Activated T-cell treated with anti-CD3 and anti-CD28 coated beads for 4 hours (primary cell): ENCODE data around the gene SMIM12.
A peak's percentile ranks its signal among the peaks of the same experiment; 100 is the strongest.

Source experiments
- DNase-seq: peaks from one replicate; pipeline ENCODE4 v3.0.0-alpha.2; 2020

The SMIM12 gene

GRCh38 chr1:34859446-34860200, at the start of gene SMIM12:
TSS of gene SMIM12 (minus strand) at chr1:34859749. CDS start at chr1:34855977, 3,772 bp downstream.
- DNase-seq: peak; percentile 85

DNA sequence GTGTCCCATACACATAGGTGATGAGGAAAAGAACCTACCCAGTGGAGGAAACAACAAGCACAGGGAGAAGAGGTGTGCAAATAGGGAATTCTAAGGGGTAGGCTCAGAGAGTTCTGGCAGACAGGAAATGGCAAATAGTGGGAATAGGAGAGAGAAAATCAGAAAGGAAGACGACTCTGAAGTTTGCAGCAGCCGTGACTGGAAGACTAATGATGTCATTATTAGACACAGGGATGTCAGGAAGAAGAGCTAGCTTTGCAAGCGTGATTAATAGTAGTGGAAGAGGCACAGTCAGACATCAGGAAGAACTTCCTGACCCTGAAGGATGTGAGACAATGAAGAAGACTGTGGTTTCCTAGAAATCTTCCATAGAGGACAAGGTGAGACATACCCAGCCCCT, 48.8 kb upstream of the SMIM12 start:
- DNase-seq: no peak

- no peak for DNase-seq
Measured at GRCh38 chr1:34907487-34908090, 48.0 kb upstream of the SMIM12 start.

GRCh38 chr1:34906756-34907155, 47.2 kb upstream of the SMIM12 start:
- DNase-seq: no peak

DNA sequence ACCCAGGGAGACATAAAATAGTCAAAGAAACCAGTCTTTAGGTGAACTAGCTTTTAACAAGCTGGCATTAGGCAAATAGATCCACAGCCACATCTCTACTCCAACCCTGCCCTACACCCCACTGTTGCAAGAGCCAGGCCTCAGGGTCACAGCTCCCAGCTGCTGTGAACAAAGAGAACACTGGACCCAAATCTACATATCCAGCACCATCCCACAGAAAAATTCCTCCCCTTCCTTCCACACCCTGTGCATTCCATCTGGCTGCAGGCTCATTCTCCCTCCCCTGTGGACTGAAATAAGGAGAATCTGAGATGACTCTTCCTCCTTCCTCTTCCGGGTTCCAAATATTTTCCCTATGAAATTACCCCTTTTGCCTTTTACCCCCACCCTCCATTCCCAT, 46.7 kb upstream of the SMIM12 start:
- no peak for DNase-seq

GRCh38 chr1:34905098-34905459, 45.5 kb upstream of the SMIM12 start:
- DNase-seq: no peak

DNA sequence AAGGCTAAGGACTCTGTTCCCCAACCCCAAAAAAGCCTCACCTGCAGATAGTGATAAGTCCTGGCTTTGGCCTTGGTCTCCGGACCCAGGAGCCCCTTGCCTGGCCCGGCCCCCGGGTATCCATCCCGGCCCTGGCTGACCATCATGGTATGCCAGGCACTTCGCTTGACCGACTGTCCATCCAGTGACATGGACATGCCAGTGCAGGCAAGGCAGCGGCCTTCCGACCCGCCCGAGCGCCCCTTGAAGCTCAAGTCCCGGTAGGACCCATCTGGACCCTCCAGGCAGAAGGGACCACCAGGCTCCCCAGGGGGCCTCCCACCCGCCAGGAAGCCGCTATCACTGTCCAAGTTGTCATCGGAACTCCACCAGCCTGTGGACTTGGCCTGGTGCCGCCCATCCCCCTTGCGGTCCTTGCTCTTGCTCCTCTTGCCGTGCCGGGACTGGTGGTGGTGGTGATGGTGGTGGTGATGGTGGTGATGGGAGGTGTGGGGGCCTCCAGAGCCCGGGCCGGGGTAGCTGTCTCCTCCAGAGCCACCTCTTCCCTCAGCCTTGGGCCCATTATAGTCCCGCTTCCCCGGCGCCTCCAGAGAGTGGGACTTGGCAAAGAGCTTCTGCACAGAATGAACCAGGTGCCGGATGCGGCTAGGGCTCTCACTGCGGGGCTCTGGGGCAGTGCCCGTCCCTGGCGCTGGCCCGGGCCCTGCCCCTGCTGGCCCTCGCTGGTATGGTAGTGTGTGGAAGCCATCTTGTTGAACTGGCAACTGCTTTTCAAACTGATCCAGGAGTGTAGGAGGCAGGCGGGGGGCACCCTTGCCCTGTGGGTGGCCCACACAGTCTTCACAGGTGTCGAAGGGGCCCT, 44.9 kb upstream of the SMIM12 start:
- DNase-seq: no peak

GRCh38 chr1:34901919-34902318, 42.4 kb upstream of the SMIM12 start:
- no peak for DNase-seq

DNA sequence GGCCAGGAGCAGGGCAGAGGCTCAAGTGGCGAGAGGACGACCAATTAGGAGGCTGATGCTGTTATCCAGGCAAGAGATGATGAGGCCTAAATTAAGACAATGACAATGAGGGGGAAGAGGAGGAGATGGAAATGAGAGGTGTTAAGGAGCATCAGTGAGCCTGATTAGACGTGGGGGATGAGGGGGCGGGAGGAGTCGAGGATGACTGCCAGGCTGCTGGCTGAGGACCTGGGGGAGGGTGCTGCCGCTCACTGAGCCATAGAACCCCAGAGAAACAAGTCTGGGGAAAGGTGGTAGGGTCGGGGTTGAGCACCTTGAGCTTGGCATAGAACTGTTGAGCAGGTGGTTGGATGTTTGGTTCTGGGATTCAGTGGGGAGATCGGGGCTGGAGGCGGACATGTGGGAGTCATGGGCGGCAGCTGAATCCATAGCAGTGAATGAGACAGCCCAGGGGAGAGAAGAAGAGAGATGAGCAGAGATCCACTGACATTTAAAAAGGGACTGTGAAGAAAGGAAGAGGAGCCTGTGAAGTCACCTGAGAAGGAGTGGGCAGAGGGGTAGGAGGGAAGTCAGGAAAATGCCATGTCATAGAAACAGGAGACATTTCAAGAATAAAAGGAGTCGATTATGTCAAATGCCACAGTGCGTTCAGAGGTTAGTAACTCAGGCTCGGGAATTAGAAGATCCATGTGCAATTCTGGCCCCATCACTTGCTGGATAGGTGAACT, 41.4 kb upstream of the SMIM12 start:
- DNase-seq: no peak

DNA sequence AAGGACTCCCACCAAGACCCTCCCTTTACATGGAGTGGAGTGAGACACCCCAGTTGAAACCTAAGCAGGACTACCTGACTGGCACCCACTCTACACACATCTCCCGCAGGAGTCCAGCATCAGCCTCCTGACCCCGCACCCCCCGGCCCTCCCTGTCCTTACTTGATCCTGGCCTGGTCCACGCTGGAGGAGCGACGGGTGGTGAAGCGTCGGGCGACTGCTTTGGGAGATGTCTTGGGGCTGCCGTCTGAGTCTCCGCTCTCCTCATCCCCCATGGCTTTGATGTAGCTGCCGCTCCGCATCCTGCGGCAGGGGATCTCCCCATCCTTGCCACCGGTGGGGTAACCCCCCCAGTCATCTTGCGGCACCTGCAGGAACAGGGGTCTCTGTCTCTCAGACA, 40.4 kb upstream of the SMIM12 start:
- DNase-seq: no peak

DNA sequence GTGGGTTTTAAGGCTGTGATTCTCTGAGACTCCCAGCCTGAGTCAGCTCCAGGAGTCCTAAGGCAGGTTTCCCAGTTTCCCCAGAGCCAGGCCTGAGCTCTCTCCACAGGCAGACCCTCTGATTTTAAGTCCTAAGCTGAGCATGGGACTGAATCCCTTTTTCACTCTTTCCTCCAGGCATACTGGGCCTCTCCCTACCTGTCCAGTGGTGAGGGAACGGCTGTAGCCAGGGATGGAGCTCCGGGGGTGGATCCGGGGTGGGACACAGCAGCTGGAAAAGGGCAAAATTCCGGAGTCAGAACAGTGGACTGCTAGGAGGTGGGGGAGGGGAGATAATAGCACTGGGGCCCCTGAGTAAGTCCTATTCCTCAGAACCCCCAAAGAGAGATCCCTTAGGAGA, 39.9 kb upstream of the SMIM12 start:
- DNase-seq: no peak

DNA sequence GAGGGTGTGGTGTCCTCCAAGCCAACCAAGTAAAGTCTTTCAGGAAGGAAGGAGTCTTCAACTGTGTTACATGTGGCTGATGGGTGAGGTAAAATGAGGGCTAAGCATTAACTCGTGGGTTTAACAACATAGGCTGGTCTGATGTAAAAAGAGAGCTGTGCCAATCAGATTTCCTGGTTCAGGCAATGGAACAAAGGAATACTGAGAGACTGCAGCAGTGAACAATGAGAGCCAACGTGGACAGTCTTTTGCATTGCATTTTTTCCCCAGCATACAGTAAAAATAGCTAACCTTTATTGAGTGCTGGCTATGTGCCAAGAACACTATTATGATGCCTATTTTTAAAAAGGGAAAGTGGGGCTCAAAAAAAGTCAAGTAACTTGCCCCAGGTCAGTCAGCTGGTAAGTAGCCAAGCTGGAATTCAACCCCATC, 38.8 kb upstream of the SMIM12 start:
- DNase-seq: no peak

DNA sequence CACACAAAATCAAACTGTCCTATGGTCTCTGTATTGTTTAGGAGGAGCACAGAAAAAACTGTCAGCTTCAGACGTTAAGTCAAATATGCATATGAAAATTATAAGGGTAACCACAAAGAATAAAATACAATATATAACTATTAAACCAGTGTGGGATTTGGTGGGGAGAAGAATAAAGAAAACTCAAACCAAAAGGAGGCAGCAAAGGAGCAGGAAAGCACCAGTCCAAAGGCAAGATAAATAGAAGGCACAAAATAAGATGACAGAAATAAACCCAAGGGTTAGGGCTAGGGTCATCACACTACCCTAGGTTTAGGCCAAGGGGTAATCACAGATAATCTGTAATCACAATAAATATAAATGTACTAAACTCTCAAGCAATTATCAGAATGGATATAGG, 37.1 kb upstream of the SMIM12 start:
- no peak for DNase-seq

DNA sequence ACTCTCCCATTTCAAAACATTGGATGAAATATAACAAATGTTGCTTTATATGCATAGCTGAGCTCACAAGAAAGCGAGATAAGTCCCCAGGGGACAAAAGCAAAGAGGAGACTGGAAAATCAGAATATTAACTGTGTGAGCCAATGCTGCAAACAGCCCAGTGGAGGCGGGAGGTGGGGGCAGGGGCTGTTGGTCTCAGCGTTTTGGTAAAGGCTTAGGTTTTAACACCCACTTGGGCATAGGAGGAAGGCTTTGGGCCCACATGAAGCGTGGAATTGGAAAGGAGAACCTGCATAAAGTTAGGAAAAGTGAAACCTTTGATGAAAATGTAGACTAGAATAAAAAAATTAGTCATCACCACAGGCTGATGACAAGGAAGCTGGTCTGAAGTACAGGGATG, 30.2 kb upstream of the SMIM12 start:
- no peak for DNase-seq

DNA sequence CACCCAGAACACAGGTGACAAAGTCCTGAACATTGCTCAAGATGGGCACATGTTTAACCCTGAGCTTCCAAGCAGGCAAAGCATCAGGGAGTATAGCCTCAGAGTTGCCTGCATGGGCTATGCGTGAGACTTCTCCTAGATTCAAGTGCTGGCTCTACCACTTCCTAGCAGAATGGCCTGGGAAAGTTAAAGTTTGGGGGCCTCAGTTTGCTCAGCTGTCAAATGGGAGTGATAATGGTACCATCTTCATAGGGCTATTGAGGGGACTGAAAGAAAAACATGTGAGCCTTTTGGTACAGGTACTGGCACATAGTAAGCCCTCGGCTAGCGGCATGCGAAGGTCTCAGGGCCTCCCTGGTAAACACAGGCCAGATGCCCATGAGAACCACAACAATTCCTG, 28.0 kb upstream of the SMIM12 start:
- DNase-seq: no peak

DNA sequence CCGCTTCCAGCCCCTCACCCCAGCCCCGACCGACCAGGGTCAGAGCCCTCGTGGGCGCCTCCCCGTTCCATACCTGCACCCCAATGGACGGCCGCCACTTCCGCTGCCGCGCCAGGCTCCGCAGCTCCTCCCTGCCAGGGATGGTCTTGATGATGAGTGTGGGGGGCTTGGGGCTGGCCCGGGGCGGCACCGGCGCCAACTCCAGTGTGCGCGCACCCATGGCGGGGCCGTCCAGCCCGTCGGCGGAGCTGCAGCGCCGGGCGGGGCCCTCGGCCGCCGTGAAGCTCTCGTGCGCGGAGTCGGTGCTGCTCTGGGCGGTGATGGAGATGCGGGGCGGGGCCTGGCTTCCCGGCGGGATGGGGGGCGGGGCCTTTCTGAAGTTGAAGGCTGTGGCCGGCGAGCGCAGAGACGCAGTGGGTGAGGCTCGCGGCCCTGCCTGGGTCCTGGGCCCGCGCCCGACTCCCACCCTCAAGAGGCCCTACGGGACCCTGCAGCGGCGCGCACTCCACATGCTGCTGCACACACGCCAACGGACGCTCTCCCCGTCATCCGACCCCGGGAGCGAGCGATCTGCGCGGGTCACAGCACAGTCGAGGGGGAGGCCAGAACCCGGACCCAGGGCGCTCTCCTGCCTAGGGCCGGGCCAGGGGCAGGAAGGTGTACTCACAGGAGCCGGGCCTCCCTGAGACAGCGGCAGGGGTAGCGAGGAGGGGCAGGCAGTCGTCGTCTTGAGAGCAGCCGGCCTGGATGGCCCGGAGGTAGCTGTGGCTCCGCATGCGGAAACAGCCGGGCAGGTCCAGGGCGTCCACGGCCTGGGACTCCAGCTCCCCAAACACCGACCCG, 26.1 kb upstream of the SMIM12 start:
- DNase-seq: peak; percentile 38

DNA sequence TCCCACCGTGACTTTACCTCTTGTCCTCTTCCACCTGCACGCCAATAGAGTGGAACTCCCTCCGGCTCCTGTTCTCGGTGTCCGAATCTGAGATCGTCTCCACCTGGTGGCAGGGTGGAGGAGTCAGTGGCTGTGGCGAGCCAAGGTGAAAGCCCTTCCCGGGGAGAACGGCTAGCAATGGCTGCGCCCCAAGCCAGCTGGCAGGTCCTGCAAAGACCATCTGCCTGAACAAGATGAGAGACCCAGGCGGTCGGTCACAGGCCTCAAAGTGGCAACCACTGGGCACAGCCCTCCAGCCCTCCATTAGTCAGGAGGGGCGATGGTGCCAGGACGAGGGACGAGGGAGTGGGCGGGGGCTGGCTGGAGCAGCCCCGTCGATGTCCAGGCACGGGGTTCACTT, 25.4 kb upstream of the SMIM12 start:
- DNase-seq: no peak

DNA sequence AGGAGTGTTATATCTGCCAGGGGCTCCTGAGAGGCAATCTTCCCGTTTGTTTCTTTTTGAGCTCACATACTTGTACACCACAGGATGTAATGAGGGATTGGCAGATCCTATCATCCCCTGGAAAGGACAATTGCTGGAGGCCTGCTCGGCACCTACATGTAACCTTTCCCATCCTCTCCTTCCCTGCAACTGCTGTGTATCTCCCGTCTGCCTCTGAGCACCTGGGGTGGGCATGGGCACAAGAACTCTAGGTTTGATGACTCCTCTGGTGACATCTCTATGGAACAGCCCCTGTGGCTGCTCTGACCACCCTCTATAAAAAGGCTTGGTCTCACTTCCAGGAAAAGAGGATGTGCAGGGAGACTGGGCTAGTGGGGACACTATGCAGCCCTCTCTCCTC, 25.0 kb upstream of the SMIM12 start:
- DNase-seq: no peak

GRCh38 chr1:34879230-34879629, 19.7 kb upstream of the SMIM12 start:
- no peak for DNase-seq

DNA sequence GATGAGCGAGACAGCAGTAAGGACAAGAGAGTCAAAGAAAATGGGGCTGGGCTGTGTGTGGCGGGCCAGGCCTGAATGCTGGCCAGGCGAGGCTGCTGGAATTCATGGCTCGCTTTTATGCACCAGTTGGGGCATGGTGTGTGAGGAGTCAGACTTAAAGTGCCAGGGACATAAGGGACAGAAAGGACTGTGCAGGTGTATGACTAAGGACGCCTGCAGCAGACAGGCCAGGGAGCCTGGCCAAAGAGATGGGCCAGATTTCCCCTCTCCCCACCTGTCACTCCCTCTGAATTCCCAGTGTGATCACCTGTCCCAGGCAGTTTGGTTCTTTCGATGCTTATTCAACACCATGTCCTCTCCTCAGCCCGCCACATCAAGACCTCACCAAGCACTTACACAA, 16.9 kb upstream of the SMIM12 start:
- no peak for DNase-seq

GRCh38 chr1:34874296-34874952, 14.9 kb upstream of the SMIM12 start:
- DNase-seq: no peak

DNA sequence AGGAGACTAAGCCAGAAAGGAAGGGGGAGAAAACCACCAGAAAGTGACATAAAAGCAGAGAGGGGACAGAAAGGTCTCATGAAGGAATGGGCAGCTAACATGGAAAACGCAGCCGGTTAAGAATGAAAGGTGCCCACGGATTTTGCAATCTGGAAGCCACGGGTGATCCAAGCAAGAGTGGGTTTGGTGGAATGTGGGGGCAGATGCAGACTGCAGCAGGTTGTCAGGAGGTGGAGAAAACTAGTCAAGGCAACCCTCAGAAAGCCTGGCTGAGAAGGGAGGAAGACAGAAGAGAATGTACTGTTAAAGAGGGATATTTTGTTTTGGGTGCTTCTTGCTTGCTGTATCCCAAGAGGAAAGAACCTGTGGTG, 12.6 kb upstream of the SMIM12 start:
- no peak for DNase-seq
